Germinal center (tissue), 1 donor: ENCODE results near the gene RO60.
A peak's percentile ranks its signal among the peaks of the same experiment; 100 is the strongest.

Source experiments
- DNase-seq: peaks from one replicate; pipeline ENCODE4 v3.0.0; 2012; ENCODE audit warnings: mixed read lengths, low spot score

RO60 gene

GRCh38 chr1:193060938-193061337 is 1.5 kb downstream of the RO60 start:
- peak; percentile 4 for DNase-seq

- no peak for DNase-seq
Observed at GRCh38 chr1:193062698-193063463, 3.5 kb downstream of the RO60 start.

GRCh38 chr1:193065954-193066353 is 6.5 kb downstream of the RO60 start:
- no peak for DNase-seq

- no peak for DNase-seq
Observed at GRCh38 chr1:193066606-193067005, 7.2 kb downstream of the RO60 start.

GRCh38 chr1:193068013-193068412 is 8.6 kb downstream of the RO60 start:
- DNase-seq: no peak

- DNase-seq: no peak
Observed at GRCh38 chr1:193069748-193070385, 10.5 kb downstream of the RO60 start.

- DNase-seq: no peak
Observed at GRCh38 chr1:193070386-193070753, 11.0 kb downstream of the RO60 start.

- no peak for DNase-seq
Observed at GRCh38 chr1:193070942-193071341, 11.5 kb downstream of the RO60 start.

GRCh38 chr1:193077991-193078390 is 18.6 kb downstream of the RO60 start:
- no peak for DNase-seq

GRCh38 chr1:193079187-193079586 is 19.8 kb downstream of the RO60 start:
- no peak for DNase-seq

GRCh38 chr1:193083365-193084088 is 24.1 kb downstream of the RO60 start:
- DNase-seq: peak; percentile 20

GRCh38 chr1:193085263-193085662 is 25.9 kb downstream of the RO60 start:
- no peak for DNase-seq

GRCh38 chr1:193086342-193086741 is 26.9 kb downstream of the RO60 start:
- no peak for DNase-seq

- DNase-seq: no peak
Observed at GRCh38 chr1:193087893-193088292, 28.5 kb downstream of the RO60 start.

- DNase-seq: no peak
Observed at GRCh38 chr1:193090865-193091264, 31.5 kb downstream of the RO60 start.

GRCh38 chr1:193094112-193094511 is 34.7 kb downstream of the RO60 start:
- no peak for DNase-seq

- no peak for DNase-seq
Observed at GRCh38 chr1:193102662-193103061, 43.2 kb downstream of the RO60 start.

GRCh38 chr1:193103759-193104501 is 44.5 kb downstream of the RO60 start:
- no peak for DNase-seq

- DNase-seq: peak; percentile 39
Observed at GRCh38 chr1:193104502-193104906, 45.1 kb downstream of the RO60 start.

- peak; percentile 79 for DNase-seq
Observed at GRCh38 chr1:193104907-193105820, 45.8 kb downstream of the RO60 start, which contains the start of gene GLRX2. GLRX2 (minus strand) TSS chr1:193105414; CDS start chr1:193105382, 32 bp downstream.

GRCh38 chr1:193105821-193106177 is 46.4 kb downstream of the RO60 start:
- no peak for DNase-seq
